ENCODE data around the gene CZIB. TPM values are rescaled to one million over a fixed set of nuclear protein-coding genes. Genes with fewer than 3 reads are reported as not detected.

Gene CZIB
- total RNA-seq, 2 experiments from 2014 or later, result 44.3 to 45.5 TPM

DNA sequence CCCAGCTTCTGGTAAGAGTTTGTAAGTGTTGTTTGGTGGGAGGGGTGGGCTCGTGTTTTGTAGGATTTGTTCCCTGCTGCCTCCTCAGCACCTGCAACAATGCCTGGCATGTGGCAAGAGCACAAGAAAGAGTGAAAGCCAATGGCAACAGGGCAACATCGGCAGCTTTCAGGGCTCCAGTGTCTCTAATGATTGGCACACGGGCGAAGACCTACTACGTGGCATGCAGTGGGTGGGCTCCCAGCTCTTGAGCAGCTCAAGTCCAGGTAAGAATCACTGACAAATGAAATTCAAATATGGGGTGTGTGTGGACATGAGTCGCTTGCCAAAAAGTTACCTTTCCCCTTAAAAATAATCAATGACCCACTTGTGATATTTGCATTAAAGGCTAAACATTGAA is 54.1 kb downstream of the CZIB start:
- ATAC-seq (no peak), DNase-seq (no peak)
- H3K27me3 Mint-ChIP-seq (ENCODE audit: low read depth), result peaks cover 25% of the 10 kb centered on the region
- H3K27ac Mint-ChIP-seq, result no peak overlapping the region
- no peaks in the 10 kb centered on the region for H3K36me3 Mint-ChIP-seq (ENCODE audit: low read depth)
- CTCF ChIA-PET, result interaction anchor here (2.2 kb wide), 1 partner anchor 15 kb away, joined by 8 read pairs; no protein-coding TSS in a partner anchor
- no peaks in the 10 kb centered on the region for H3K4me1 Mint-ChIP-seq (ENCODE audit: low read depth)
- no peak overlapping the region for H3K4me3 Mint-ChIP-seq
- POLR2A ChIA-PET, result no interaction called here
- H3K9me3 Mint-ChIP-seq (ENCODE audit: insufficient read depth), result no peaks in the 10 kb centered on the region

DNA sequence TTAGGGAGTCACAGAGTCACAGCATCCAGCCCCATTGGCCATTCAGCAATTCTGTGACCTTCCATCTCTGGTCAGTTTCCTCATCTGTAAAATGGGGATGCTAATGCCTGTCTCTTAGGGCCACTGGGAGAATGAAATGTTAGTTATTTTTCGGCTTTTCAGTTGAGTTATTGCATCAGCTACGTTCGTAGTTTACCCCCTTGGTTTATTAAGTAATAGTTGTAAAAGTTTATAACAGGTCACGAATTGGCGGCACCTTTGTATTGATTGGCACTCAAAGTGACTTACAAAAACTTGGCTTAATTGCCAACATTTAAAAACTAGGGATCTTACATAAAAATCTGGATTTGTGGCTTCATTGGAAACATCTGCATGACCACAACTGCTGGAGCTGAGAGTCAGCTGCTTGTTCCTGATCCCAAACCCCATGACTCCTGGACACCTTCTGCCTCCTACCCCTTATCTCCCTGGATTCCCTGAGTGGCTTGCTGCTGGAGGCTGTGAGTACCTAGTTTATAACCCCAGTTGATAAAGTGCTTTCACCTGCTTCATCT is 54.9 kb downstream of the CZIB start:
- CTCF ChIA-PET, result interaction anchor here (2.2 kb wide), 1 partner anchor 16 kb away, joined by 8 read pairs; no protein-coding TSS in a partner anchor
- POLR2A ChIA-PET, result no interaction called here
- no peak overlapping the region for H3K4me3 Mint-ChIP-seq
- no peaks in the 10 kb centered on the region for H3K4me1 Mint-ChIP-seq (ENCODE audit: low read depth)
- ATAC-seq, result no peak
- no peaks in the 10 kb centered on the region for H3K9me3 Mint-ChIP-seq (ENCODE audit: insufficient read depth)
- no peaks in the 10 kb centered on the region for H3K36me3 Mint-ChIP-seq (ENCODE audit: low read depth)
- no peak for DNase-seq
- H3K27ac Mint-ChIP-seq, result no peak overlapping the region
- H3K27me3 Mint-ChIP-seq (ENCODE audit: low read depth), result peaks cover 24% of the 10 kb centered on the region

Other genes with a start within 250 kb of the CZIB start
- not detected for gene PODN, start 158.4 kb downstream of the CZIB start, total RNA-seq
- gene SLC1A7, start 78.0 kb downstream of the CZIB start, total RNA-seq, result not detected
- gene CPT2, start 23.8 kb downstream of the CZIB start, total RNA-seq, result 10 to 100 TPM; 11.6 to 12.7 TPM
- 10 to 100 TPM; 83.1 to 85.2 TPM for gene MAGOH, start 17.9 kb upstream of the CZIB start, total RNA-seq
- gene LRP8, start 107.4 kb upstream of the CZIB start, total RNA-seq, result 10 to 100 TPM; 62.7 to 71.8 TPM
- gene DMRTB1, start 238.8 kb upstream of the CZIB start, total RNA-seq, result not detected